Measurements from ENCODE around the gene OCA2.

DNA sequence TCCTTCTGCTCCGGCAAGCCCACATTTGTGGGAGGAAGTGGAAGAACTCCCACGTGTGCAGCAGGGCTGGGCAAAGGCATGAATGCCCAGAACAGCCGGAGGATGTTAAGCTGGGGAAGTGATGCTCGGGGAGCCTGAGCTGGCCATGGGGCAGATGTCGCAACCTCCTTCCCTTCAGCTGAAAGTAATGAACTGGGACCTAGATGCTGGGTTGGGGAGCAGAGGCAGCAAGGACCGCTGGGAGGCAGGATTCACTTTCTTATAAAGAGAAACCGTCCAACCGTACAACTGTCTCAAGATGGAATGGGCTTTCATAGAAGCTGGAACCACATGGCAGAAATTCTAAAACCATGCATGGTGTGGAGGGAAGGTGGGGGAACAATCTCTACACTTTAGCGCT is 290.9 kb downstream of the OCA2 start:
- TF ChIP-seq CTCF (conservative IDR thresholded peaks at IDR 0.05; ENCODE audit: low read depth, low read length) (no peak), RAD21 (IDR thresholded peaks at IDR 0.05; ENCODE audit: low read length) (no peak), POLR2A (IDR thresholded peaks at IDR 0.05; ENCODE audit: low read depth, low read length) (no peak), CEBPB (IDR thresholded peaks at IDR 0.05; ENCODE audit: low read depth, low read length) (no peak), RFX5 (IDR thresholded peaks at IDR 0.05; ENCODE audit: low read depth, low read length) (no peak), MAZ (IDR thresholded peaks at IDR 0.05; ENCODE audit: borderline replicate concordance, low read depth, low read length) (no peak), FOS (IDR thresholded peaks at IDR 0.05; ENCODE audit: low read depth, low read length) (no peak), USF2 (IDR thresholded peaks at IDR 0.05; ENCODE audit: low read depth, low read length) (no peak), BHLHE40 (IDR thresholded peaks at IDR 0.05; ENCODE audit: low read depth, low read length) (no peak)

Measured in IMR-90 (cell line).